Erythroblast (primary cell): ENCODE measurements around the gene DENND1C.

ENCODE experiments used
- DNase-seq, 2 experiments: peaks; one replicate each; lab custom pipeline; 2025; lab: John Stamatoyannopoulos, UW
- GATA1 ChIP-seq: IDR thresholded peaks from 2 replicates; pipeline ENCODE4 v1.6.1; 2011; ENCODE audit warnings: low read depth, mild to moderate bottlenecking, control low read depth, low read length, moderate library complexity
- POLR2A ChIP-seq: IDR thresholded peaks from 2 replicates; pipeline ENCODE4 v1.6.1; 2011; ENCODE audit warnings: mild to moderate bottlenecking, low read length

DENND1C gene

GRCh38 chr19:6481541-6482342, at the start of gene DENND1C:
DENND1C (minus strand) TSS chr19:6481787; CDS start chr19:6481695, 92 bp downstream.
- no peak for DNase-seq
- TF ChIP-seq POLR2A = no peak
- TF ChIP-seq GATA1 = no peak

- peak; percentile 88 to 93 for DNase-seq
- TF ChIP-seq GATA1 = no peak
- TF ChIP-seq POLR2A = peak; percentile 96
These were observed 49.0 kb upstream of the DENND1C start, which contains the start of gene TNFSF9 for GRCh38 chr19:6530386-6531162. TNFSF9 (plus strand) TSS chr19:6531026; CDS start chr19:6531037, 11 bp downstream.

- DNase-seq = no peak
- TF ChIP-seq POLR2A (no peak), GATA1 (no peak)
These were observed 48.4 kb upstream of the DENND1C start for GRCh38 chr19:6529937-6530385.

- no peak for TF ChIP-seq POLR2A
- TF ChIP-seq GATA1 = no peak
- DNase-seq = no peak
These were observed 47.8 kb upstream of the DENND1C start for GRCh38 chr19:6529351-6529750.

GRCh38 chr19:6528544-6529121, 47.0 kb upstream of the DENND1C start:
- TF ChIP-seq GATA1 (no peak), POLR2A (no peak)
- no peak for DNase-seq

- TF ChIP-seq POLR2A = no peak
- no peak for TF ChIP-seq GATA1
- DNase-seq = no peak
These were observed 46.4 kb upstream of the DENND1C start for GRCh38 chr19:6527893-6528543.

- DNase-seq = no peak
- TF ChIP-seq POLR2A = no peak
- TF ChIP-seq GATA1 = no peak
These were observed 42.7 kb upstream of the DENND1C start for GRCh38 chr19:6524311-6524710.

- TF ChIP-seq GATA1 = no peak
- TF ChIP-seq POLR2A = no peak
- DNase-seq = no peak
These were observed 41.1 kb upstream of the DENND1C start for GRCh38 chr19:6522712-6523111.

GRCh38 chr19:6521718-6522646, 40.4 kb upstream of the DENND1C start:
- DNase-seq = no peak
- TF ChIP-seq GATA1 = no peak
- TF ChIP-seq POLR2A = no peak

GRCh38 chr19:6519289-6519688, 37.7 kb upstream of the DENND1C start:
- TF ChIP-seq GATA1 = no peak
- TF ChIP-seq POLR2A = no peak
- no peak for DNase-seq

GRCh38 chr19:6518145-6518911, 36.7 kb upstream of the DENND1C start:
- no peak for DNase-seq
- TF ChIP-seq GATA1 (no peak), POLR2A (no peak)
